GM19467 (cell line): ENCODE results near the gene SERTAD2.

Experiments
- ATAC-seq: cut with Tn5 transposase; IDR thresholded peaks from one replicate; pipeline ENCODE4 v1.9.1; 2021; ENCODE audit warnings: mild to moderate bottlenecking, moderate library complexity; ENCODE audit not compliant: unreplicated experiment

The SERTAD2 gene

DNA sequence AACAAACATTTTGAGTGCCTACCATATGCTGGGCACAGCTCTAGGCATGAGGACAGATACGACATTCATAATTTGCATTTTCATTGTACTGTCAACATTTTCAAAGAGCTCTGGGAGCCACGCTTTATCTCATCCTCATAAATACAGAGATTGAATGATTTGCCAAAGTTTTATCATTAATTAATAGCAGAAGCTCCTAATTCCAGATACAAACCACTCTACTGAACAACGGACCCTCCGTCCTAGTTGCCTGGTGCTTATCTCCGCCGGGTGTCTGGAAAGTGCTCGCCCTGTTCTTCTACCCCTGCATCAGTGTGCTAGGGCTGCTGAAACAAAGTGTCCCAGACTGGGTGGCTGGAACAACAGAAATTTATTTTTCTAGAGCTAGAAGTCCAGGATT is 23.8 kb downstream of the SERTAD2 start:
- no peak for ATAC-seq

DNA sequence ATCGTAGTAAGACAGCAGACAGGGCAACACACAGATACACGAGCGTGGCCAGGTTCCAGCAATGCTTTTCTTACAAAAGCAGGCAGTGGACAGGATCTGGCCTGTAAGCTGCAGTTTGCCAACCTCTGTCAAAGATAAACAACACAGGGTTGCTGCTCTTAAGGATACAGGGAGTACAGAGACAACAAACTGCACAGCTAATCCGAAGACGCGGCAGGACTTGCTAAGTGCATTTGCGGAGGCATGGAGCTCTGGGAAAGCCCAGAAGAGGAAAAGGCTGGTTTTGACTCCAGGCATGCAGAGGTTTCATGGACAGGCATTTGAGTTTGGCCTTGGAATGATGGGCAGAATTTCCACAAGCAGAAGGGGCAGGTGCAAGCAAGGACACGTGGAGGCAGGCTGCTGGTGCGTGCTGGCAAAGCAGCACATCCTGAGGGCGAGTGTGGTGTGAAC is 24.4 kb downstream of the SERTAD2 start:
- ATAC-seq = no peak

DNA sequence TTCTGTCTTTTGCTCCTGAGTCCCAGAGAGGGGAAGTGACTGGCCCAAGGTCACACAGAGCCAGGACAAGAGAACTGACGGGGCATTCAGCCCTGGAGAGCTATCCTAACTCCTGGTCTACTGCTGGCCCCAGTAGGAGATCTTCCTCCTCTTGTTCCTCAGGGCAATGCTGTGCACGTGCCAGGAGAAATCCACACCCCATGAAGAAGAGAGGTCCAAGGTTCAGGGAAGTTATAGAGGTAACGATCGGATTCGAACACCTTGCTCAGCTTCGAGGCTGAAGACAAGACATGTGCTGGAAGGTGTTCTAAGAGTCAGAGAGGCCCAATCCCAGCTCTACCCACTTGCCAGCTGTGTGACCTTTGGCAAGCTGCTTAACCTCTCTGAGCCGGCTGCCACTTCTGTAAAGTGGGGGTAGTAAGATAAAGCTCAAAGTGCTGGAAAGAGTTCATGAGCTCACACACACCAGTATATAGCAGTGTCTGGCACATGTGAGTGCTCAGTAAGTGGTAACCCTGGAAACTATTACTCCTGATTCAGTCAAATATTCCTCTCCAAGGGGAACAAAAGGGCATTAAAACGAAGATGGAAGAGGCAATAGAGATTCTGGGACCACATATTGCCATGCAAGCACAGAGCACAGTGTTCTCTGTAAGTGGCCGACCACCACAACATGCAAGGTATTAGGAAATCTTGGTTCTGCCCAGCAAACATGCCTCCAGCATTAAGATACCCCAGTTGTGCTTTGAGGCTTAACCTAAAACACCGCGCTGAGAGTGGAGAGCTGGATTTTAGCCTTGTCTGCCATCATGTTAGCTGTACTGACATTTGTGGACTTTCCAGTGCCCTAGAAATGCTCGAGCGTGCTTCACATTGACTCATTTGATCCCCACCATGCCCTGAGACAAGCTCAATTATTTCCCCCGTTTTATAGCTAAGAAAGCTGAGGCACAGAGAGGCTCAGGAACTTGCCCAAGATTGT is 25.6 kb downstream of the SERTAD2 start:
- no peak for ATAC-seq

DNA sequence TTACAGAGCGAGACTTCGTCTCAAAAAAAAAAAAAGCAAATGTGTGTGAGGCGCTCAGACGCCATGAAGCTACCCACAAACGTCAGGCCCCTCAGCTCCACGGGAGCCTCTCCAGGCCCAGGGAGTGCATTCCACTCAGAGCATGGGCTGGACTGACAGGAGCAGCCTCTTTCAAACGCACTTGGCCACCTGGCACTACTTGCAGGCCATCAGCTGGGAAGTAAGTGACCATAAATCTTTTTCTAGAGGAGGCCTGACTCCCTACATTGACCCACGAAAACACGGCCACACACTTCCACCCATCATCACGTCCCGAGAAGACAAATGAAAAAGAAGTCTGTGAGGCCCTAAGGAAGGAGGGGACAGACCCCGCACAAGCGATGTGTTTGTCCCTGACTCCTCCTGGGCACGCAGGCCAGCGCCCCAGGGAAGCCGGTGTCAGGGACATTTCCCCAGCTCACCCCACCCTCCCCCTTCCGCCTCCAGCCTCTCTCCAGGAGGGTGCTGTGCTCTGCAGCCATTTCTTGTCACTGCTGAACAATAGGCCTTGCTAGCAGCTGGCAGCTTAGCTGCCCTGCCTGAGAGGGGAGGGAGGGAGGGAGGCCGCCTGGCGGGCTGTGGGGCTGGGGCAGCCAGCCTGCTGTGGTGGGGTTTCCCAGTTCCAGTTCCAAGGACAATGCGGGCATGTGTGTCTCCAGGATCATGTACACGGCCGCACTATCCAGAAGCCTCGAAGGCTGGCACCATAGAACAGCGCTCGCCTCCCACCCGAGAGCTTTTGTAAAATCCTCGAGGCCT is 26.6 kb downstream of the SERTAD2 start:
- no peak for ATAC-seq

DNA sequence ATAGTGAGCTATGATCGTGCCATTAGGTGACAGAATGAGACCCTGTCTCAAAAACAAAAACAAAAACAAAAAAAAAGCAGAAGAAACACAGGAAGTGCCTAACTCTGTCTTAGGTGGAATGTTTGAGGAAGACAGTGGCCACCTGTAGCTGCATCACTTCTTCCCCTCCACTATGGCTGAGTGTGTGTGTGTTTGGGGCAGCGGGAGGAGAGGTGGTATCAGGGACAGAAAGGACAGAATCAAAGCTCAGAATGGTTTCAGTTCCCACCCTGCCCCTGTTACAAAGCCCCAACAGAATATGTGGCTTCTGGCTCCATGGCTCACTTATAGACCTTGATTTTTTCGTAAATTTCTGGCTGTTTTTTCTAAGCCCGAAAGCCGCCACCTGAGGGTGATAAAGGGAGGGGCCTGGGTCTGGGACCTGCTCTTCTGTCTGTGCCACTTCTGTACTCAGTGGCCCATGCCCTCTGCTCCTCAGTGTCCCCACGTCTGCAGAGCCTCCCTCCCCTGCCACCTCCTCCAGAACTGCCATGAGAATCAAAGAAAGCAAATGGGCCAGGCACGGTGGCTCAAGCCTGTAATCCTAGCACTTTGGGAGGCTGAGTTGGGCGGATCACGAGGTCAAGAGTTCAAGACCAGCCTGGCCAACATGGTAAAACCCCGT is 27.4 kb downstream of the SERTAD2 start:
- ATAC-seq = no peak

DNA sequence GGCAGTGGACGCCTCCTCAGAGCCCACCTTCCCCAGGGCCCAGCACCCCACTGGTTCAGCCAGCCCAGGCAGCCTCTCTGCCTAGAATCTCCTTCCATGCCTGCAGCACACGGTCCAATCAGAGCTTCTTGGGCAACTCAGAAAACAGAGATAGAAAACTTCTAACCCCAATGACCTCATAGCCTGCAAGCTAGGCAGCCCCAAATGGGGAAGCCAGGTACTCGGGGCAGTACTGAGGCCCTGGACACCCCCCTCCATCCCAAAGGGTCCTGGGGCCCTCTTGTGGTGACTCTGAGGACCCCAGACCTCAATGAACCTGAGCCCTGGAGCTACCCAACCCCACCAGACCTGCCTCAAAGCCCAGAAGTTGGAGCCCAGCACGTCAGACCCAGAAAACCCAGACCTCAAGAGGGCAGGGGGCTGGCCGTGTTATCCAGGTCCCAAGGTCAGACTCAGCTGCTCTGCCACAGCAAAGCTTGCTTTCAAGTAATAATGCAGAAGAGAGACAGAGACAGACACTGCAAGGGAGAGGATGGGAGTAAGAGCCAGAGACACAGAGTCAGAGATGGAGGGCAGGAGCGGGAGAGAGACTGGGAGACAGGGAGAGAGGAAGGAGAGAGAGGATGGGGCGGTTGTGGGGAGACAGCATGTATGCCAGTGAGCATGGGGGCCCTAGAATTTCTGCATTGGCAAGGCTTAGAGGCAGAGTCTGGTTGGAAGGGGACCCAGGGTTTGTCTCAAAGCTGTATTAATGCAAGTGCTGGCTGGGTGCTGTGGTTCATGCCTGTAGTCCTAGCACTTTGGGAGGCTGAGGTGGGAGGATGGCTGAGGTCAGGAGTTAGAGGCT is 28.2 kb downstream of the SERTAD2 start:
- ATAC-seq = no peak

DNA sequence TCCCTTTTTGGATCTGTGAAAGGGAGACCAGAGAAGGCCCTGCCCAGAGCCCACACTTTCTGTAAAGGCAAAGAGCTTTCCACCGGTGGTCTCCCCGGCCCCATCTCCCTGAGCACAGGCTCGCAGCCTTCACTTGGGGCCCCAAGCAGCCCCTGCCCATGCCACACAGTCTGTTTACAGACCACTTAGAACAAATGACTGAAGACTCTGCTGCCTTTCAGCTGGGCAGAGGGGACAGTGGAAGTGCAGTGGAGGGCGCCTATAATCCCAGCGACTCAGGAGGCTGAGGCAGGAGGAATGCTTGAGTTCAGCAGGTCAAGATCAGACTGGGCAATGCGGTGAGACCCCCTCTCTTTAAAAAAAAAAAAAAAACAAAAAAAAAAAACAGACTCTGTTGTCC is 28.9 kb downstream of the SERTAD2 start:
- no peak for ATAC-seq

DNA sequence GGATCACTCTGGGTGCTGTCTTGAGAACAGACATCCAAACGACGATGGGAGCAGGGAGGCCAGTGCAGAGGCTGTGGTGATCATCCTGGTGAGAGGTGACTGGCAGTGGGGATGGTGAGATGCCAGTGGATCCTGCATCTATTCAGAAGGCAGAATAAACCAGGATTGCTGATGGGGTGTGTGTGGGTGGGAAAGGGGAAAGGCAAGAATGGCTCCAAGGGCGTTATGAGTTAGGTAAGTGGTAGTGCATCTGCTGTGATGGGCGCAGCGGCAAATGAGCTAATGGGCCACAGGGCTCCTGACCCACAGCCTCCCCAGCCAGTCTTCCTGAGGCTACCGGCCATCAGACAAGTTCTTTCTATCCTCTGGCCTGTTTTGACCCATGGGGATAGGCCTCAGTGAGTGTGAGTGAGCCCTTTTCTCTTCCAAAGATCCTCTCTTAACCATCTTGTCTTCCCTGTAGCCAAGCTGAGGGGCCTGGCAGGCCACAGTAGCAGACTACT is 29.6 kb downstream of the SERTAD2 start:
- no peak for ATAC-seq

DNA sequence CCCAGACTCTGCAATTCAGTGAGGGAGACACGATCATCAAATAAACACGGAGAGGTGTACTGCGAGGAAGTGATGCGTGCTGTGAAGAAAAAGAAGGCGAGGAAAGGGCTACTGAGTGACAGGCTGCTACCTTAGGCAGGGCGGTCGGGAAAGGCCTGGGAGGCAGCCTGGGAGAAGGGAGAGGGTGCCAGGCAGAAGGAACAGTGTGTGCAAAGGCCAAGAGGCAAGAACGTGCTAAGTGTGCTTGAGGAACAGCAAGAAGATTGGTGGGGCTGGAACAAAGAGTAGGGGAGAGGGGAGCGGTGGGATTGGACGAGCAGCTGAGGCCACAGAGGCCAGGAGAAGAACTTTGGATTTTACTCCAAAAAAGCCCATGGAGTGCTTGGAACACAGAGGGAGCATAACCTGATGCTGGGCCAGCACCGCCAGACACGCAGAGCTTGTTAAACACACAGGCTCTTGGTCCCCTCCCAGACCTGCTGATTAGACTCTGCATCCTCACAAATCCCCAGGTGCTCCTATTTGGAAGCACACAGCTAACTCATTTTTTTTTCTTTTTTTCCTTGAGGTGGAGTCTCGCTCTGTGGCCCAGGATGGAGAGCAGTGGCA is 30.4 kb downstream of the SERTAD2 start:
- ATAC-seq = no peak

DNA sequence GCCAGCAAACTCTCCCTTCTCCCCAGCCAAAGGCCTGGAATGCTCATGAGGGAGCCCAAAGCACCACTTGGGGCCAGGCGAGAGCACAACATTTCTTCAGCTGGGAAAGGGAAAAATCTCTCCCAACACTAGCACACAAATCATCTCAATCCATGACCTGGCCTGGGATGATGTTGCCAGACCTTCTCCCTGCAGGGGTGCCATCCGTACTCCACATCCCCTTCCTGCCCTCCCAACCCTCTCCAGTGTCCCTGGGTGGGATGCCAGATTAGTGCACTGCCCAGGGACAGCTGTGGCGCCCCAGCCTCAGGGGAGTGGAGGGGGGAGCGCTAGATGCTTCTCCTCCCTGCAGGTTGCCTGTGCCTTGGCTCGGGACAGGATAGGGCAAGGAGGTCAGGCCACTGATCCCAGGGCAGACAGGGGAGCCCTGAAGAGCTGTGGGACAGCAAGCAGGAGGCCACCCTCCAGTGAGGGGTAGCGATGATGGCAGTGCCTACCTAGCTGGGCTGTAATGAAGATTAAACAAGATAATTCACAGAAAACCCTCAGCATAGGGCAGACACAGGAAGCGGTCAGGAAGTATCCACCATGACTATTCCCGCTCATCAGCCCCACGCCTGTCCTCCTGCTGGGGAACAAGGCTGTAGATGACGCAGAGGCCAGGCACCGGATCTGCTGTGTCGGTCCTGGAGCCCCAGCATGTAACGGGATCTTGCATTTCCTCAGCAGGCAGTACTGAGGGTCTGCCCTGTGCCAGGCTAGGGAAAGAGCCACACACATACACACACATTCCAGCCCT is 31.1 kb downstream of the SERTAD2 start:
- no peak for ATAC-seq

DNA sequence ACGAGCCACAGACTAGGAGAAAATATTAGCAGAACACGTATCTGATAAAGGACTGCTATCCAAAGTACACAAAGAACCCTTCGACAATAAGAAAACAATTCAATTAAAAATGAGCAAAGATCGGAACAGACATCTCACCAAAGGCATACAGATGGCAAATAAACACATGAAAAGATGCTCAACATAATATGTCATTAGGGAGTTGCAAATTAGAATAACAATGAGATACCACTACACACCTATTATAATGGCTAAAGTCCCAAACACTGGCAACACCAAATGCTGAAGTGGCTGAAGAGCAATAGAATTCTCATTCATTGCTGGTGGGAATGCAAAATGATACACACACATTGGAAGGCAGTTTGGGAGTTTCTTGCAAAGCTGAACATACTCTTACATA is 33.1 kb downstream of the SERTAD2 start:
- ATAC-seq = no peak

DNA sequence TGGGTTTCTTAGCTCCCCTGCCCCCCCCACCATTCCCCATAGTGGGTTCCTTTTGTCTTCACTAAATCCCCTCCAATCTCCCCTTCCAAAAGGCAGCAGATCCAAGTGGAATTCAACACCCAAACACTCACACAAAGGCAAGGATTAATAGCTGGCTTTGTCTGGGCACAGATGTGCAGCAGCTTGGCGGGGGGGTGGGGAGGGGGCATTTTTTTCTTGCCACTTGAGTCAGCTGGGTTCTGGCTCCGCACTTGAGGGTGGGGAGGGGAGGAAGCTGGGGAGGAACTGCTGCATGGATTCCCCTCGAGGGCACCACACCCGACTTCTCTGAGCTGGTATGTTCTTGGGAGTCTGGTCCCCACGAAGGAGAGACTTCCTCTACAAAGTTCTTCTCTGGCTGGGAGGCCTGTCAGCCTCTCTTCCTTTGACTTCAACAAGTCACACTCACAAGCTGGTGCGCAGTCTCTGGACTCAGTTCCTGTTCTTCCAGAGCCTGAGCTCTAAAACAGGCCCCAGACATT is 36.0 kb downstream of the SERTAD2 start:
- ATAC-seq = no peak

DNA sequence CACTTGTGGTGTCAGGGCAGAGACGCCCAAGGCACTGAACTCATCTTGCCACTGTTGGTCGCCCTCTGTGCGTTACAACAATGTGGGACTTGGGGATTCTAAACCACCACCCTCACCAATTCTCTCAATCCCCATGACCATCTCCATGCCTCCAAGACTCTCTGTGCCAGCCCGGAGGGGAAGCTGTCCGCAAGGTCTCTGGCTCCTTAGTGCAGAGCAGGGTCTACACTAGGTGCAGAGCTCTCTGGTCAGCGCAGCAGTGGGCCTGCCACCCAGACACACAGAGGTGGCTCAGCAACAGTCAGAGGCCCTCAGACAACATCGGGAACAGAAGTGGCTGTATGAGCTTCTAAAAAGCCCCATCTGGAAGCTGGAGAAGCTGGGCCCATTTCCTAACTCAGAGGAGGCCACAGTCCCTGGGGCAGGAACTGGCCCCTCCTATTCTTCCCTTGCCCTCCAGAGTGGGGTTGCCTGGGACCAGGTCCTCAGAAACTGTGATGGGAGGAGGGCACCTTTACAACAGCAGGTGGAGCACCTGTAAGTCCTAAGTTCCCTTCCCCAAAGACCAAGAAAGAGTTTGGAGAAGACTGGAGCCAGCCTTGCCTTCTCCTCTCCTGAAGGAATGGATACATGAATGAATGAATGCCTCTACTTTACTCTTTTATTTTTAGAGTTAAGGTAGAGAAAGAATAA is 37.7 kb downstream of the SERTAD2 start:
- no peak for ATAC-seq

DNA sequence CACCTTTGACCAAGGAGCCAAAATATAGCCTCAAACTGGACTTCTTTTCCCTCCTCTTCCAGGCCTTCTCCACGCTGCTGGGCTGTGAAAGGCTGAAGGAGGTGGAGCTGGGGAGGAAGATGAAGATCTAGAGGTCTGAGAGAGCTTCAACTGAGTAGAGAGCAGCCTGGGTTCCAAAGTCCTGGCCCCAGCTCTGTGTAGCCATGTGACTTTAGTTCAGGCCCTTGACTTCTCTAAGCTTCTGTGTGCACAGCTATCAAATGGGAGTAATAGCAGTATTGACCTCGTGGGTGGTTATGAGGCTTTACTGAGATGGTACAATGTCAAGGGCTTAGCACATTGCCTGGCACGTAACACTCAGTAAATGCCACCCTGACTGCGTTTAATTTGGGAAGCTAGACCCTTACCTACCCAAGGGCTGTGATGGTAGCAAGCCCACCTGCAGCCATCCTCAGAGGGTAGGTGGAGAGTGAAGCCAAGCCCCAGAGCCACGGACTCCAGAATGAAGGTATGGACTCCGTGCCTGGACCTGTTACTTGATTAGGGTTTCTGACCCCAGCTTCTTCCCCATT is 38.4 kb downstream of the SERTAD2 start:
- ATAC-seq = no peak

DNA sequence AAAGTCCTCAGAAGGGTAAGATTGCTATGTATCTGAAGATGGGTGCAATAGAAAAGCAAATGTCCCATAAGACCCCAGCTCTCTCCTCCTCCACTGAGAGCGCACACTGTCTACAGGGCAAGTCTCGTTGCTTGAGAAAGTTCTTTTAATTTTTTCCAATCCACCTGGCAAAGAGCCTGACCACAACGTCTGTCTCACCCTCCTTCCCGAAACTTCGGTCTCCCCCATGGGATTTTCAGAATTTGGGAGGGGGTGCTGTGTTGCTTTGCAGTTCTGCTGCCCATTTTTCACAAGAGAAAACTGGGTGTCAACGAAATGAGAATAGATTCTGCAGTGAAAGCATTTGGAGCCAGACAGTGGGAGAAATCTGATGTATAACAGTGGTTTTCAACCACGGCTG is 40.4 kb downstream of the SERTAD2 start:
- ATAC-seq = no peak

DNA sequence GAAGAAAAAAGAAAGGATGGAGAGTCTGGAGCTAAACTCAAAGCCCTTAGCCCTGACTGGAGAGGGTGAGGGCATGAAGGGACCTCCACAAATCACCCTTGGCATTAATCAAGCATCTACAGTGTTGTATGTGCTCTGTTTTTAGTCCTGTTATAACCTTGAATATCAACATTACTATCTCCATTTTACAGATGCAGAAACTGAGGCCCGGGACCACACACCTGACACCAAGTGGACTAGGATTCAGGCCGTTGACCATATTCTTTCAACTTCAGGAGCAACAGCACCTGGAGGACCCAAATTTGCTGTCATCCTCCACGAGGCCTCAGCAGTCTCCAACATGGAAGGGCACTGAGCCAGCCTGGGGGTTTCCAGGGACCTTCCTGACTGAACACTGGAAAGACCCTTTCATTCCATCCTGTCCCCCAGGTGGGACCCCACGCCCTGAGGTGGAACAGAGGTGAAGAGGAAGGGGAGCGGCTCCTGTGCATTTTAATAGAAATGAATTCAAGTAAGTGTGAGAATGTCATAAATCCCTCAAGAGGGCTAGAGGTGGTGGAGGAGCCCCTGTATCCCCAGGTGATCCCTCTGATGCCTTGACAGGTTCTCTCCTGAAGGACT is 41.0 kb downstream of the SERTAD2 start:
- no peak for ATAC-seq

DNA sequence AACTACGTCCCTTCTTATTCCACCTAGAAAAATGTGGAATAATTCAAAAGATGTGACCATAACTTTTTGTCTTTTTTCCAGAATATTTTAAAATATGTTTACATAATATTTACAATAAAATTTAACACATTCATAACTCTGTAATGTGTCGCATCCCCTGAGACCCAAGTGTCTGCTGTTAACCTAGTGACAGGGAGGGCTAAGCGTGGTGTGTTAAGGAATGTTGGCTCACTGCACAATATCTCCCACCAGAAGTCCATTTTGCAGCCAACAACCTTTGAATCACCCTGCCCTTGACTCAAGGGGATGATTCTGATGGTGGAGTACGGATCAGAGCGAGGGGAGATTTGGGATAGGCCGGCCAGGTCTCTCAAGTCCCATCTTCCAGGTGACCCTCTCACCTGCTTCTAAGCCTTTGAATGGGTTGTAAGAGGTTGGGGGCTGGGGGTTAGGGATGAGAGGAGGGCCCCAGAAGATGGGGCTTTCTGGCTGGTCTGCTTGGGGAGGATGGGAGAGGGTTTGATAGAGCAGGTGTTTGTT is 43.3 kb downstream of the SERTAD2 start:
- no peak for ATAC-seq
